Placental pericyte (primary cell): ENCODE measurements around the gene TGFBR2. TPM values are rescaled to one million over a fixed set of nuclear protein-coding genes. Genes with fewer than 3 reads are reported as not detected.

Experiments
- total RNA-seq: library from RNA; depleted of rRNA; stranded (reverse); fragments of >200 nt; gene quantifications from 2 replicates; pipeline ENCODE4 v1.2.3, GENCODE V29; 2012

Gene TGFBR2
- 136 and 219 TPM in 2 replicates for total RNA-seq

GRCh38 chr3:30606301-30607031 is at the start of gene TGFBR2:
TGFBR2 (plus strand) TSS chr3:30606601; CDS start chr3:30606884, 283 bp downstream.

